Loucy (cell line): ENCODE results near the gene ETV3.
A peak's percentile ranks its signal among the peaks of the same experiment; 100 is the strongest.
"Not testable (repeated sequence)": the region's sequence is repeated elsewhere in the genome, so short reads cannot be mapped to it uniquely, and the experiment has no call there.

Experiments used
- H2AFZ ChIP-seq: fragments of 200-600 bp; sonication (generic); 2 replicates; pipeline ENCODE4 v1.6.0; 2016; ENCODE audit warnings: antibody characterized with exemption, mild to moderate bottlenecking, low read length, moderate library complexity
- H3F3A ChIP-seq: fragments of 200-600 bp; 2 replicates; pipeline ENCODE4 v1.6.0; 2016; ENCODE audit warnings: antibody characterized with exemption, low read depth, mild to moderate bottlenecking
- H3K27me3 ChIP-seq: fragments of 200-600 bp; sonication (generic); 2 replicates; pipeline ENCODE4 v1.6.1; 2014; ENCODE audit warnings: low read length, mild to moderate bottlenecking; ENCODE audit not compliant: insufficient read depth, poor library complexity, severe bottlenecking
- H3K36me3 ChIP-seq: fragments of 200-600 bp; sonication (generic); 2 replicates; pipeline ENCODE4 v1.6.1; 2016; ENCODE audit warnings: low read length; ENCODE audit not compliant: insufficient read depth
- H3K4me1 ChIP-seq: fragments of 200-600 bp; sonication (generic); 2 replicates; pipeline ENCODE4 v1.5.1; 2014; ENCODE audit warnings: low read length, mild to moderate bottlenecking; ENCODE audit not compliant: insufficient read depth, poor library complexity, severe bottlenecking
- H3K4me2 ChIP-seq: fragments of 200-600 bp; sonication (generic); 2 replicates; pipeline ENCODE4 v1.6.0; 2014; ENCODE audit warnings: antibody characterized with exemption, low read length, low read depth, mild to moderate bottlenecking; ENCODE audit not compliant: poor library complexity, severe bottlenecking
- H3K4me3 ChIP-seq: fragments of 200-600 bp; sonication (generic); 2 replicates; pipeline ENCODE4 v1.5.1; 2014; ENCODE audit warnings: low read length, mild to moderate bottlenecking, mixed read lengths; ENCODE audit not compliant: poor library complexity, severe bottlenecking
- H3K79me2 ChIP-seq: fragments of 200-600 bp; sonication (generic); 2 replicates; pipeline ENCODE4 v1.6.1; 2014; ENCODE audit warnings: low read length; ENCODE audit not compliant: insufficient read depth
- H3K9ac ChIP-seq: fragments of 200-600 bp; sonication (generic); 2 replicates; pipeline ENCODE4 v1.6.0; 2014; ENCODE audit warnings: mild to moderate bottlenecking, low read depth, low read length, moderate library complexity; ENCODE audit not compliant: poor library complexity, severe bottlenecking
- H3K9me2 ChIP-seq: fragments of 200-600 bp; sonication (generic); replicated peaks from 2 replicates; pipeline ENCODE4 v1.6.1; 2016; ENCODE audit warnings: low read depth, low read length, mixed read lengths
- H3K9me3 ChIP-seq: fragments of 200-600 bp; sonication (generic); 2 replicates; pipeline ENCODE4 v1.6.1; 2014; ENCODE audit warnings: mild to moderate bottlenecking, antibody characterized with exemption, low read length, low read depth; ENCODE audit not compliant: insufficient read depth
- H4K20me1 ChIP-seq: fragments of 200-600 bp; sonication (generic); 2 replicates; pipeline ENCODE4 v1.6.0; 2014; ENCODE audit warnings: antibody characterized with exemption, low read length, mild to moderate bottlenecking; ENCODE audit not compliant: insufficient read depth, poor library complexity, severe bottlenecking
- CTCF ChIP-seq: fragments of 200-600 bp; sonication (generic); conservative IDR thresholded peaks from 2 replicates; pipeline ENCODE4 v1.5.1; 2014; ENCODE audit warnings: mild to moderate bottlenecking, antibody characterized with exemption, low read length
- EZH2phosphoT487 ChIP-seq: fragments of 200-600 bp; IDR thresholded peaks from 2 replicates; pipeline ENCODE4 v1.6.1; 2018; ENCODE audit warnings: antibody characterized with exemption, mild to moderate bottlenecking, moderate library complexity, borderline replicate concordance

ETV3 gene

GRCh38 chr1:157173900-157174410 is 35.8 kb upstream of the ETV3 start:
- no peaks in the 10 kb centered on the region for H3K9me2 ChIP-seq
- no peak overlapping the region for H3K9ac ChIP-seq
- no peak overlapping the region for H3K4me2 ChIP-seq
- H3K79me2 ChIP-seq = no peaks in the 10 kb centered on the region
- H4K20me1 ChIP-seq = no peaks in the 10 kb centered on the region
- no peak overlapping the region for H2AFZ ChIP-seq
- no peak overlapping the region for H3K4me3 ChIP-seq
- H3F3A ChIP-seq = no peaks in the 10 kb centered on the region
- no peaks in the 10 kb centered on the region for H3K36me3 ChIP-seq
- TF ChIP-seq EZH2phosphoT487 (no peak), CTCF (no peak)
- no peaks in the 10 kb centered on the region for H3K9me3 ChIP-seq
- no peaks in the 10 kb centered on the region for H3K27me3 ChIP-seq
- H3K4me1 ChIP-seq = no peaks in the 10 kb centered on the region

GRCh38 chr1:157173241-157173640 is 35.0 kb upstream of the ETV3 start:
- not testable (repeated sequence) for H3K4me3 ChIP-seq, H3K9me2 ChIP-seq, H3K4me1 ChIP-seq, H3K9me3 ChIP-seq, H2AFZ ChIP-seq, H3K79me2 ChIP-seq, H3K9ac ChIP-seq, H3K27me3 ChIP-seq, H3K36me3 ChIP-seq, H4K20me1 ChIP-seq, H3F3A ChIP-seq, H3K4me2 ChIP-seq

- H3F3A ChIP-seq = not testable (repeated sequence)
Measured at GRCh38 chr1:157172591-157172990, 34.4 kb upstream of the ETV3 start.

GRCh38 chr1:157171903-157172503 is 33.8 kb upstream of the ETV3 start:
- not testable (repeated sequence) for H4K20me1 ChIP-seq, H3K4me3 ChIP-seq, H2AFZ ChIP-seq, H3K79me2 ChIP-seq, H3K4me2 ChIP-seq, H3F3A ChIP-seq, H3K4me1 ChIP-seq, H3K27me3 ChIP-seq, H3K9me3 ChIP-seq, H3K36me3 ChIP-seq, H3K9me2 ChIP-seq, H3K9ac ChIP-seq
- peak; percentile 40 for TF ChIP-seq CTCF

More at GRCh38 chr1:157172591-157172990, 34.4 kb upstream of the ETV3 start:
- not testable (repeated sequence) for H3K4me3 ChIP-seq, H3K79me2 ChIP-seq, H3K4me1 ChIP-seq, H3K9me2 ChIP-seq, H4K20me1 ChIP-seq, H3K4me2 ChIP-seq, H2AFZ ChIP-seq, H3K9me3 ChIP-seq, H3K27me3 ChIP-seq, H3K36me3 ChIP-seq, H3K9ac ChIP-seq
